ENCODE results near the gene CNTN4. TPM values are rescaled to one million over a fixed set of nuclear protein-coding genes. Genes with fewer than 3 reads are reported as not detected.

Gene CNTN4
- total and polyA plus RNA-seq, 7 donors: 0.17 to 3.2 (median 0.42) TPM

DNA sequence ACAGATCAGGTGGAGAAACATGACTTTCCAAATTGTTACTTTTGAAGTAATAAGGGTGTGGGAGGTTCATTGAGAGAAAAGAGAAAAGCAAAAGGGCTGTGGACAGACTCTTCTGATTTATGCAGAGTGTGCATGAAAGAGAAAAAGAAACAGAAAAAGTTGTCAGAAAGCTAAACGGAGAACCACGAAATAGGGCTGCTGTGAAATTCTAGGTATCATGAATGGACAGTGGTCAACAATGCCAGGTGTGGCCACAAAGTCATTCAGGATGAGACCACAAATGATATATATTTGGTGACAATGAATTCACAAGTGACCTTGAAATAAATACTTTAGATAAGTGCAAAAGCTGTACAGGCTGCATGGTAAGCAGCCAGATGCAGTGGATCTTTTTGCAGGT is 841.4 kb downstream of the CNTN4 start:
- Histone ChIP-seq H3K27me3 (ENCODE audit: insufficient read depth in 3 of 3, low read length in 2 of 3) (no peaks in the 10 kb centered on the region), H3K4me1 (no peaks in the 10 kb centered on the region), H3K4me3 (no peak overlapping the region), H3K9me3 (no peaks in the 10 kb centered on the region), H3K27ac (no peak overlapping the region), H3K36me3 (ENCODE audit: insufficient read depth in 1 of 2, low read depth in 1 of 2) (no peaks in the 10 kb centered on the region)
- TF ChIP-seq CTCF (IDR thresholded peaks at IDR 0.05): no peak
- DNase-seq (no peak), ATAC-seq (no peak)
- 90 to 95% (median 93%) methylated on average over 2 of the region's 2 CpGs for whole genome bisulfite sequencing, 3 donors
- intact Hi-C loops (cut with DNase I): no loop called here

- Histone ChIP-seq H3K27ac (no peak overlapping the region), H3K4me1 (no peaks in the 10 kb centered on the region), H3K4me3 (no peak overlapping the region), H3K27me3 (ENCODE audit: insufficient read depth in 3 of 3, low read length in 2 of 3) (no peaks in the 10 kb centered on the region), H3K9me3 (no peaks in the 10 kb centered on the region), H3K36me3 (ENCODE audit: insufficient read depth in 1 of 2, low read depth in 1 of 2) (no peaks in the 10 kb centered on the region)
- intact Hi-C loops (cut with DNase I): no loop called here
- DNase-seq: no peak
- no peak for ATAC-seq
- TF ChIP-seq CTCF (IDR thresholded peaks at IDR 0.05): no peak
- WGBS, 3 donors: 64 to 84% (median 76%) methylated on average over 1 of the region's 1 CpG
Observed at GRCh38 chr3:2944628-2945027, 846.0 kb downstream of the CNTN4 start.

GRCh38 chr3:2945121-2945520 is 846.5 kb downstream of the CNTN4 start:
- Histone ChIP-seq H3K36me3 (ENCODE audit: insufficient read depth in 1 of 2, low read depth in 1 of 2) (no peaks in the 10 kb centered on the region), H3K27me3 (ENCODE audit: insufficient read depth in 3 of 3, low read length in 2 of 3) (no peaks in the 10 kb centered on the region), H3K4me3 (no peak overlapping the region), H3K27ac (no peak overlapping the region), H3K4me1 (no peaks in the 10 kb centered on the region), H3K9me3 (no peaks in the 10 kb centered on the region)
- intact Hi-C loops (cut with DNase I): no loop called here
- 61 to 68% (median 62%) methylated on average over 3 of the region's 3 CpGs for WGBS, 3 donors
- ATAC-seq (no peak), DNase-seq (no peak)
- TF ChIP-seq CTCF (IDR thresholded peaks at IDR 0.05): no peak

GRCh38 chr3:2947536-2947935 is 848.9 kb downstream of the CNTN4 start:
- no peak for DNase-seq

More at GRCh38 chr3:2947536-2947935, 848.9 kb downstream of the CNTN4 start:
- no peak overlapping the region for H3K4me3 ChIP-seq
- H3K4me1 ChIP-seq: no peaks in the 10 kb centered on the region
- WGBS, 3 donors: 50 to 75% (median 57%) methylated on average over 2 of the region's 2 CpGs
- H3K27me3 ChIP-seq (ENCODE audit: insufficient read depth in 3 of 3, low read length in 2 of 3): no peaks in the 10 kb centered on the region
- H3K36me3 ChIP-seq (ENCODE audit: insufficient read depth in 1 of 2, low read depth in 1 of 2): no peaks in the 10 kb centered on the region
- intact Hi-C loops (cut with DNase I): no loop called here
- no peaks in the 10 kb centered on the region for H3K9me3 ChIP-seq
- no peak overlapping the region for H3K27ac ChIP-seq
- no peak for TF ChIP-seq CTCF (IDR thresholded peaks at IDR 0.05)
- no peak for ATAC-seq

Measured in psoas muscle (tissue), 8 donors.